GM19099 (cell line): ENCODE measurements around the gene RHCG.

Experiments
- POLR2A ChIP-seq: IDR thresholded peaks from 3 replicates; pipeline ENCODE4 v1.6.1; 2011; ENCODE audit warnings: low read depth; ENCODE audit not compliant: insufficient read length; ENCODE audit errors: extremely low read depth

RHCG gene

GRCh38 chr15:89514596-89515406, 18.4 kb upstream of the RHCG start:
- no peak for TF ChIP-seq POLR2A

DNA sequence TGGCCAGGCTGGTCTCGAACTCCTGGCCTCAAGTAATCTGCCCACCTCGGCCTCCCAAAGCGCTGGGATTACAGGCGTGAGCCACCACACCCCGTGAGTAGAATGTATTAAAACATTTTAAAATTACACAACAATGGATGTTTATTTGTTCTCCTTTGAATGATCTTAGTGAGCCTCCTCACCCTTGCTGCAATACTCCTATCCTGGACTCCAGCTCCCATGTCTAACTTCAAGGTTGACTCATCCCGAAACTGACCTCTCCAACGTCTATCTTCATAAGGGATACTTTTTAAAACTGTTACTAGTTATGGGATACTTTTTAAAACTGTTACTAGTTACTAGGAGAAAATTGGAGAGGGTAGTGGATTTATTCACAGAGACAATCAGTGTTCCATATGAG, 17.8 kb upstream of the RHCG start:
- no peak for TF ChIP-seq POLR2A

- TF ChIP-seq POLR2A = no peak
Measured at GRCh38 chr15:89513284-89513683, 16.9 kb upstream of the RHCG start.

DNA sequence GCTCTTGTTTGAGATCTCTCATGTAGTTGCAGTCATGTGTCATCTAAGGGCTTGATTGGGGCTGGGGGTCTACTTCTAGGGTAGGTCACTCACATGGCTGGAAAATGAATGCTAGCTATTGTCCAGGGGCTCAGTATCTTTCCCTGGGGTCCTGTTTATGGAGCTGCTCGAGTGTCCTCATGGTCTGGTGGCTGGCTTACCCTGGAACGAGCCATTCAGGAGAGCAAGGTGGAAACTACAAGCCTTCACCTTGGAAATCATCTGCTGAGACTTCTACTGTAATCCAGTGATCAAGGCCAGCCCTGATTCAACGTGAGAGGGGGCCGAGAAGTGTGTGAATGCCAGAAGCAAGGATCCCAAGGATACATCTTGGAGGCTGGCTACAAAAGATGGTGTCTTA, 16.2 kb upstream of the RHCG start:
- TF ChIP-seq POLR2A = no peak

DNA sequence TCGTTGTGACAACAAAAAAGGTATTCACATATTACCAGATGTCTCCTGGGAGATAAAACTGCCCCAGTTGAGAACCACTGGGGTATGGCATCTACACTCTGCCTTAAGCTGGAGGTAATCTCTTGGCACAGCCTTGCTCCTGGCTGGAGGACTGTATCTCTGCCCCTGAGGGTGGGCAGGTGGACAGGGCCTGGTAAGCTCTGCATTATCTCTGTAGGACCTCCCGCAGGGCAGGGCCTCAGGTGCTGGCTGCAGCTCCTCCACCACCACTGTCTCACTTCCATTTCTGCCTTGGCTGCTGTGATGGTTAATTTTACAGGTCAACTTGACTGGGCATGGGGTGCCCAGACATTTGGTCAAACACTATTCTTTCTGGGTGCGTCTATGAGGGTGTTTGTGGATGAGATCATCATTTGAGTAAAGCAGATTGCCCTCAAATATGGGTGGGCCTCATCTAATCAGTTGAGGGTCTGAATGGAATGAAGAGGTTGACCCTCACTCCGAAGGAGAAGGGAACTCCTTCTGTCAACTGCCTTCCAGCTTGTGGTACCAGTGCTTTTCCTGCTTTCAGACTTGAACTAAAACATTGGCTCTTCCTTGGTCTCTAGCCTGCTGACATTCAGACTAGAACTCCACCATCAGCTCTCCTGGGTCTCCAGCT, 9.8 kb upstream of the RHCG start:
- no peak for TF ChIP-seq POLR2A

- TF ChIP-seq POLR2A = no peak
Measured at GRCh38 chr15:89504166-89504565, 7.8 kb upstream of the RHCG start.

- TF ChIP-seq POLR2A = no peak
Measured at GRCh38 chr15:89502867-89503595, 6.6 kb upstream of the RHCG start.

- TF ChIP-seq POLR2A = no peak
Measured at GRCh38 chr15:89501646-89502045, 5.3 kb upstream of the RHCG start.

- TF ChIP-seq POLR2A = no peak
Measured at GRCh38 chr15:89500397-89501270, 4.3 kb upstream of the RHCG start.

DNA sequence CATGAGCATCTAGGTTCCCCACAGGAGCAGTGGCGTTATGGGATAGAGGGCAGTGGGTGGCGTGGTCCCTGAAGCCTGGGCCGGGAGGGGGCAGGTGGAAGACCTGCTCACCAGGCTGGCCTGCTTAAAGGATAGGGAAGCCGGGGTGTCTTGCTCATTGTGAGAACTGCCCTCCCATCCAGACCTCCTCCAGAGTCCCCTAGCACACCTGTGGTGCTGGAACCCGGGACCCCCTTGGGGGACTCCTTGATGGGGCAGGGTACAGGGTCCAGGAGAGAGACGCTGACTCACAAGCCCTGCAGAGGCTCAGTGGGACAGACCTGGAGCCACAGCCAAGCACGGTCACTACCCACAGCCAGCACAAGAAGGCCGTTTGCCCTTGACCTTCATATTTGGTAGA, 2.8 kb upstream of the RHCG start:
- no peak for TF ChIP-seq POLR2A

DNA sequence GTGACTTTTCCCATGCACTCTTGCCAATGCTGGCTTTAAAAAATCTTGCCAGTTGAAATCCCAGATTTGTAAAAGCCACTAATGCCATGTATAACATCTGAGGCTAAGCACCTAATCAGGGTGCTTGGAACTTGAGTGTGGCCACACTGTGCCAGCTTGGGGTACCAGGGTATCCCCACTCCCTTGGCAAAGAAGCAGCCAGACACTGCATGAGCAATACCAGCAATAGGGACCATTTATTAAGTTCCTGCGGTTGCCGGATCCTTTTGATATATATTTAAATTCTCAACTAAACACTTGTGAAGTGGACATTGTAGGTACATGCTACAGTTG, 2.2 kb upstream of the RHCG start:
- TF ChIP-seq POLR2A = no peak

- TF ChIP-seq POLR2A = no peak
Measured at GRCh38 chr15:89497231-89497630, 848 bp upstream of the RHCG start.

GRCh38 chr15:89495638-89496145, 691 bp downstream of the RHCG start:
- TF ChIP-seq POLR2A = no peak

DNA sequence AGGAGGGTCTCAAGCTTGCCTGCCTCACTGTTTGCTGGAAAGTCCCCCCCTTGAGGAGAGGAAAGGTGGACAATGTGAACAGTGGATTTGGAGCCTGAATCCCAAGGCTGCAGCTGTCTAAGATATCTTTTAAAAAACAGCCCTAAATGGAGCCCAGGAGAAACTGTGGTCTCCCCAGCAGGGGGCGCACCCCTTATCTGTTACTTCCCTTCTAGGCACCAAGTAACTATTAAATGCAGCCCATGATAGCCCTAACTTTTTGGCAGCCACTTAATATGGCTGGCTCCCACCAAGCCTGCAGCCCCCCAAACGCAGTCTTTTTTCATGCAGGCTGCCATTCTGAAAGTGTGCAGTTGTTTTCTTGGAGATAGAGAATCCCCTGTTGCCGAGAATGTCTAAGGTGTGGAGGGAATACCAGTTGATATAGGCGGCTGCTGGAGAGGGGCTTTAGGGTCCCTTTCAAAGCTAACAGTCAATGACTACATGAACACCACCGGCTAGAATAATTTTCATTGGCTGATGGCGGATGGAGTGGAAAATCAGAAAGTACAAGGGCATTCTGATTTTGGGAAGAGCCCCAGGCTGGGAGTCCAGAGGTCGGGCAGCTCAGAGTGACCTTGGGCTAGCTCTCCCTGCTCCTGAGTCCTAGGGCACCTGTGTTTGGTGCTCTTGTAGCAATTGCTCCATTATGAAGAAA, 1.3 kb downstream of the RHCG start:
- no peak for TF ChIP-seq POLR2A
